Spleen (tissue), 11 donors: ENCODE results near the gene ANKRD28. TPM values are rescaled to one million over a fixed set of nuclear protein-coding genes. Genes with fewer than 3 reads are reported as not detected.

Source experiments
- DNase-seq: peaks from one replicate; pipeline ENCODE4 v3.0.0-alpha.2; 2020
- H3K27ac ChIP-seq, 8 donors: fragments of 200-600 bp; sonication (generic) in 7 of 8; 1 replicate in 4 of 8; 2 replicates in 4 of 8; pipeline versions ENCODE4 v1.5.0 to v1.8.0; 2016 to 2021; ENCODE audit warnings: inconsistent platforms in 4 of 8, mild to moderate bottlenecking in 4 of 8, moderate library complexity in 1 of 8
- H3K27me3 ChIP-seq, 7 donors: fragments of 200-600 bp; sonication (generic) in 6 of 7; replicated peaks in 1 of 7; 1 replicate in 4 of 7; 2 replicates in 3 of 7; pipeline versions ENCODE4 v1.5.0 to v1.8.0; 2016 to 2021; ENCODE audit warnings: inconsistent platforms in 3 of 7, mild to moderate bottlenecking in 1 of 7
- H3K36me3 ChIP-seq, 6 donors: fragments of 200-600 bp; sonication (generic) in 5 of 6; 1 replicate in 4 of 6; 2 replicates in 2 of 6; pipeline versions ENCODE4 v1.5.0 to v1.8.0; 2016 to 2021; ENCODE audit warnings: inconsistent platforms in 2 of 6
- H3K4me1 ChIP-seq, 6 donors: fragments of 200-600 bp; sonication (generic) in 5 of 6; 1 replicate in 3 of 6; 2 replicates in 3 of 6; pipeline versions ENCODE4 v1.5.0 to v1.8.0; 2016 to 2021; ENCODE audit warnings: inconsistent platforms in 3 of 6
- H3K4me3 ChIP-seq, 8 donors: fragments of 200-600 bp; sonication (generic) in 7 of 8; 1 replicate in 4 of 8; 2 replicates in 4 of 8; pipeline versions ENCODE4 v1.5.0 to v1.8.0; 2016 to 2021; ENCODE audit warnings: inconsistent platforms in 4 of 8, mild to moderate bottlenecking in 4 of 8, moderate library complexity in 2 of 8
- H3K9me3 ChIP-seq, 8 donors: fragments of 200-600 bp; sonication (generic) in 7 of 8; 1 replicate in 4 of 8; 2 replicates in 4 of 8; pipeline versions ENCODE4 v1.5.0 to v1.8.0; 2016 to 2021; ENCODE audit warnings: inconsistent platforms in 4 of 8
- POLR2A ChIP-seq, 3 donors: fragments of 450-650 bp; IDR thresholded peaks; one replicate each; pipeline ENCODE4 v1.5.1; 2017; ENCODE audit warnings: antibody characterized with exemption in 3 of 3, mild to moderate bottlenecking in 1 of 3
- POLR2AphosphoS5 ChIP-seq, 3 donors: sonication (generic); formaldehyde crosslinking; IDR thresholded peaks; one replicate each; pipeline ENCODE4 v1.5.1; 2017; ENCODE audit warnings: antibody characterized with exemption in 3 of 3
- WGBS, 5 donors: extraction: QIAGEN DNeasy Blood & Tissue Kit in 3 of 5; methylation state at CpG; one replicate each; pipeline versions ENCODE4 v1.1.5 to v1.1.7; 2013 to 2018; 5-methylcytosine and 5-hydroxymethylcytosine counted together
- intact Hi-C: fragments of 100-400 bp; cut with DNase I; formaldehyde crosslinking; loops from one replicate; pipeline ENCODE4 v1.15.0; 2023; ENCODE audit warnings: low total_unique reads
- polyA plus RNA-seq, 3 donors: library from polyadenylated mRNA; stranded (reverse); fragments of 200-250 nt; gene quantifications; one replicate each; pipeline ENCODE4 v1.2.1, GENCODE V29; 2013
- total RNA-seq, 7 donors: library from RNA; depleted of rRNA in 3 of 7; stranded (reverse); fragments of >200 nt in 3 of 7; fragmentation: NEBNext Ultra II Directional in 4 of 7; extraction: Animal tissue kit (Norgen Biotek cat#: 25700) in 4 of 7; gene quantifications; one replicate each; pipeline versions ENCODE4 v1.1.0 to v1.2.1, GENCODE V29; 2016 to 2021
- TF ChIP-seq, protein P1 (sequence below), 11 experiments: fragments of 200-600 bp in 7 of 11; fragments of 450-650 bp in 4 of 11; sonication (generic) in 4 of 11; IDR thresholded peaks in 8 of 11; conservative IDR thresholded peaks in 3 of 11; 1 replicate in 7 of 11; 2 replicates in 4 of 11; pipeline versions ENCODE4 v1.4.0 to v1.8.0; 2016 to 2021; ENCODE audit warnings: antibody characterized with exemption in 11 of 11, inconsistent platforms in 4 of 11, mild to moderate bottlenecking in 1 of 11
- donor health status: healthy with polysubstance abuse.
- donor health status: DM: no; HTN: no; CAD: no; lungs with moderate emphysema.
- donor health status: DM: no; HTN: no; CAD: no.
- donor health status: Bipolar disorder and iron deficiency.
- donor health status: healthy.
- donor health status: DM: no; HTN: no; CAD: no.
- donor health status: DM: yes; HTN: yes; CAD: no.

The ANKRD28 gene
- total and polyA plus RNA-seq, 10 donors: 5.3 to 68.6 (median 42.2) TPM

DNA sequence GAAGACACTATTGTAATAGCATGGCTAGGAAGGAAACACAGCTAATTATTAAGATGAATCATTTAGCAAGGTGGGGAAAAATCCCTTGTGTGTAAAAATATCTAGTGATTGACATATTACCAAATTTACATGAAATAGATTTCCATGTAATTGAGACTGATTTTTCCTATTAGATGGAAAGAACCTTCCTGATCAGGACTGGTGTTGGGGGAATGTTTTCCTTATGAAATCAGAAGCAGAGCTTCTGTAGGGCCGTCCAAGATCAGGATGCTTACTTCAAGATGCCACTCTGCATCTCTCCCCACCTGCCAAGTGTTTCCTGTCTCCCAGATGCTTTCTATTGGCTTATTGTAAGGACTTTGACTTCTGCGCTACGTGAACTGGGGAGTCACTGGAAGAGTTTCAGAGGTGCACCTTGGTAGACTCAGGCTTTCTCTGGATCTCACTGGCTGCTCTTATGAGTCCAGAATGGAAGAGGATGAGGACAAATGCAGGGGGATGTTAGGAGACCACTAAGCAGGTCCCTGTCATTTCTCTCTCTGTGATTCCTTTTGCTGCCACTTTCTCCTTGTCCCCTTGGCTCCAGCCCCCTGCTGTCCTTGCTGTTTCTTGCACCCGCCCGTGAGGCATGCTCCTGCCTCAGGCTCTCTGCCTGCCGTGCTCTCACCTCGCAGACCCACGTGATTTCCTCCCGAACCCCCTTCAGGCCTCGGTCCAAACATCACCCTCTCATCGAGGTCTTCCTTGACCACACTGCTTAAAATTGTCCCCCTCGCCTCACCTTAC is 166.2 kb downstream of the ANKRD28 start:
- 87 to 89% (median 88%) methylated on average over 12 of the region's 12 CpGs for WGBS, 5 donors
- H3K27ac ChIP-seq: peak overlapping the region in 5 of 8 donors; percentile 29 to 76 (median 71)
- TF ChIP-seq POLR2A (IDR thresholded peaks at IDR 0.05) (no peak), POLR2AphosphoS5 (IDR thresholded peaks at IDR 0.05) (no peak)
- TF ChIP-seq, protein P1, sequence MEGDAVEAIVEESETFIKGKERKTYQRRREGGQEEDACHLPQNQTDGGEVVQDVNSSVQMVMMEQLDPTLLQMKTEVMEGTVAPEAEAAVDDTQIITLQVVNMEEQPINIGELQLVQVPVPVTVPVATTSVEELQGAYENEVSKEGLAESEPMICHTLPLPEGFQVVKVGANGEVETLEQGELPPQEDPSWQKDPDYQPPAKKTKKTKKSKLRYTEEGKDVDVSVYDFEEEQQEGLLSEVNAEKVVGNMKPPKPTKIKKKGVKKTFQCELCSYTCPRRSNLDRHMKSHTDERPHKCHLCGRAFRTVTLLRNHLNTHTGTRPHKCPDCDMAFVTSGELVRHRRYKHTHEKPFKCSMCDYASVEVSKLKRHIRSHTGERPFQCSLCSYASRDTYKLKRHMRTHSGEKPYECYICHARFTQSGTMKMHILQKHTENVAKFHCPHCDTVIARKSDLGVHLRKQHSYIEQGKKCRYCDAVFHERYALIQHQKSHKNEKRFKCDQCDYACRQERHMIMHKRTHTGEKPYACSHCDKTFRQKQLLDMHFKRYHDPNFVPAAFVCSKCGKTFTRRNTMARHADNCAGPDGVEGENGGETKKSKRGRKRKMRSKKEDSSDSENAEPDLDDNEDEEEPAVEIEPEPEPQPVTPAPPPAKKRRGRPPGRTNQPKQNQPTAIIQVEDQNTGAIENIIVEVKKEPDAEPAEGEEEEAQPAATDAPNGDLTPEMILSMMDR (IDR thresholded peaks at IDR 0.05 in 8 of 11, conservative IDR thresholded peaks at IDR 0.05 in 3 of 11): no peak
- no peaks in the 10 kb centered on the region for H3K9me3 ChIP-seq
- H3K27me3 ChIP-seq: no peaks in the 10 kb centered on the region
- no peaks in the 10 kb centered on the region for H3K36me3 ChIP-seq
- no peak overlapping the region for H3K4me3 ChIP-seq
- no peak for DNase-seq
- intact Hi-C loops: loop anchor here (10.0 kb wide), 1 partner anchor 543 kb away; the partner anchor contains the start of gene GALNT15
- H3K4me1 ChIP-seq: peaks cover 7 to 56% (median 35%) of the 10 kb centered on the region in 6 donors

DNA sequence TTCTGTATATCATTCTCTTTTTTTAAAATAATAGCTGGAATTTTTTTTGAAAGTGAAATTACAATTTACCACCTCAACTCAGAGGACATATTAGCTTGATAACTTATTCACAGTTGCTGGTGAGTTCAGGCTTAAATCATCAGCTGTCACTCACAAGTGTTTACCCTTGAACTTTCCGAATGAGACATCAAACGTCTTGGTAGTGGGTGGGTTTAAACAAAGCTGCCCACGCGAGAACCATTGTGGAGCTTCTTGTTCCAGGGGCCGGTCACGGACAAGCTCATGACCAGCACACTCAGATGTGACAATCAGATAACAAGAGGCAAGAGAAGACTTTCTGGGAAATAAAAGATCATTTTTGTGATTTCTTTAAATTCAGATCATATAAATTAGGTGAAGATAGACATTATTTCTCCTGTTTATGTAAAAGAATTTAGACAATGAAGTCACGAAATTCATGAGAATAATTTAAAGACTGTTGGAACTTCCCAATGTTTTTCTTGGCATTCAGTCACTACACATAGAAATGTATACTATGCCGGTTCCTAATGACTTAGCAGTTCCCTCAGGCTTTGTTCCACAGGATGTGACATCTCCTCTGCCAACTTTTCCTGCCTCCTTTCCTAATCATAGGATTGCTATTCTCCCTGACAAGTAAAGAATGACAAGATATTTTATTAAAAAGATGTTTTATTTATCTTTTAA is 167.0 kb downstream of the ANKRD28 start:
- Histone ChIP-seq H3K27ac (peak overlapping the region in 6 of 8 donors; percentile 29 to 76 (median 69)), H3K9me3 (no peaks in the 10 kb centered on the region), H3K4me3 (peak overlapping the region in 7 of 8 donors; percentile 2 to 60 (median 23)), H3K36me3 (no peaks in the 10 kb centered on the region), H3K27me3 (no peaks in the 10 kb centered on the region), H3K4me1 (peaks cover 3 to 48% (median 28%) of the 10 kb centered on the region in 6 donors)
- DNase-seq: no peak
- 21 to 35% (median 30%) methylated on average over 8 of the region's 8 CpGs for WGBS, 5 donors
- TF ChIP-seq, protein P1 (IDR thresholded peaks at IDR 0.05 in 8 of 11, conservative IDR thresholded peaks at IDR 0.05 in 3 of 11): no peak
- intact Hi-C loops: loop anchor here (10.0 kb wide), 1 partner anchor 544 kb away; the partner anchor contains the start of gene GALNT15

DNA sequence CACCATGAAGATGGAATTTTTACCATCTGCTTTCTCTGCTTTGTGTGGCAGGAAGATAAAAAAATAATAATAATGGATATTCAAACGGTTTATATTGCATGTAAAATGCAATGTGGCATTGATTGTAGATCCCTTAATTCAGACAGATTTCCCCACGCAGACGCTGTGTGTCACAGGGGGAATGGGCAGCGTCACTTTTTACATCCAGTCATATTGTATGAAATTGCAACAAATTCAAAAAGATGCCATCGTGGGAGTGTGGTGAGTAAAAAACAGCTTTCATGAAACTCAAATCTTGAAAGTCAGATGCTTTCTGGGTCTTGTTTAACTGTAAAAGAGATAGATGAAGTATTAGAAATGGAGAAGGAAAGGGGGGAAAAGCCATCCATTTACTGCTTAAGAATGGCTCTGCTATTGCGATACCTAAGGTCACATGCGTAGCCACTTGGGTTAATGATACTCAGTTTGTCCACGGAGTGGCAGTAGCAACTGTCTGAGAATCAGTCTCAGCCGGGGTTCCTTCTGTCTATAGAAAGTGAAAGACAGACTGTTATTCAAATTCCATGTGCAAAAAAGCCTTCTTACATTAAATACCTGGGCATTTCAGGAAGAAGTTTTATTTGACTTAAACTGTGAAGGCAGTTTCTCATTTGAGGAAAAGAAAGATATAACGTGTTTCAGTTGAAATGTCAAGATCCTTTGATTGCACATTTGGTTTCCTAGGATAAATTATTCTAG is 167.8 kb downstream of the ANKRD28 start:
- Histone ChIP-seq H3K4me1 (peaks cover 3 to 43% (median 24%) of the 10 kb centered on the region in 6 donors), H3K4me3 (peak overlapping the region in 7 of 8 donors; percentile 2 to 60 (median 23)), H3K27me3 (no peaks in the 10 kb centered on the region), H3K9me3 (no peaks in the 10 kb centered on the region), H3K36me3 (no peaks in the 10 kb centered on the region), H3K27ac (peak overlapping the region in 6 of 8 donors; percentile 29 to 76 (median 69))
- no peak for DNase-seq
- TF ChIP-seq POLR2AphosphoS5 (IDR thresholded peaks at IDR 0.05) (peak in 1 of 3 donors; percentile 44), POLR2A (IDR thresholded peaks at IDR 0.05) (no peak)
- TF ChIP-seq, protein P1 (IDR thresholded peaks at IDR 0.05 in 8 of 11, conservative IDR thresholded peaks at IDR 0.05 in 3 of 11): peak; percentile 69 to 91 (median 78)
- 26 to 42% (median 38%) methylated on average over 10 of the region's 10 CpGs for WGBS, 5 donors
- intact Hi-C loops: loop anchor here (5.0 to 10.0 kb wide), 3 partner anchors 182 to 617 kb away; partner anchors contain the start of gene GALNT15
